Thymus (tissue), 14 donors: ENCODE results near the gene UFSP1. TPM values are rescaled to one million over a fixed set of nuclear protein-coding genes. Genes with fewer than 3 reads are reported as not detected.
"Not testable (repeated sequence)": the region's sequence is repeated elsewhere in the genome, so short reads cannot be mapped to it uniquely, and the experiment has no call there.

ENCODE experiments used
- DNase-seq, 9 donors: peaks; one replicate each; pipeline ENCODE4 v3.0.0-alpha.2; 2013; ENCODE audit warnings: low spot score in 9 of 9, low read depth in 6 of 9, missing footprints in 1 of 9
- H3K27ac ChIP-seq, 2 donors: one replicate each; pipeline ENCODE4 v1.5.1; 2013; ENCODE audit warnings: control low read depth in 1 of 2, low read depth in 1 of 2, low read length in 1 of 2, mild to moderate bottlenecking in 1 of 2, moderate library complexity in 1 of 2
- H3K27me3 ChIP-seq, 2 donors: one replicate each; pipeline ENCODE4 v1.5.1; 2013; ENCODE audit warnings: low read length in 1 of 2; ENCODE audit not compliant: control insufficient read depth in 2 of 2, insufficient read depth in 1 of 2
- H3K36me3 ChIP-seq, 2 donors: one replicate each; pipeline ENCODE4 v1.5.1; 2013; ENCODE audit warnings: low read length in 1 of 2, mild to moderate bottlenecking in 1 of 2, moderate library complexity in 1 of 2; ENCODE audit not compliant: control insufficient read depth in 2 of 2, insufficient read depth in 2 of 2
- H3K4me1 ChIP-seq, 2 donors: one replicate each; pipeline ENCODE4 v1.5.1; 2013; ENCODE audit warnings: low read length in 2 of 2; ENCODE audit not compliant: control insufficient read depth in 2 of 2, insufficient read depth in 2 of 2
- H3K4me3 ChIP-seq, 2 donors: one replicate each; pipeline ENCODE4 v1.5.1; 2013; ENCODE audit warnings: low read length in 2 of 2, control low read depth in 1 of 2, mild to moderate bottlenecking in 1 of 2
- H3K9me3 ChIP-seq, 2 donors: one replicate each; pipeline ENCODE4 v1.5.1; 2013; ENCODE audit warnings: low read length in 1 of 2, mild to moderate bottlenecking in 1 of 2; ENCODE audit not compliant: control insufficient read depth in 2 of 2, insufficient read depth in 1 of 2
- WGBS: extraction: QIAGEN DNeasy Blood & Tissue Kit; methylation state at CpG from one replicate; pipeline ENCODE4 v1.1.7; 2013; 5-methylcytosine and 5-hydroxymethylcytosine counted together
- long read RNA-seq, 10 donors: transcript quantifications; one replicate each; lab custom pipeline, GENCODE V29; 2026
- polyA plus RNA-seq: library from polyadenylated mRNA; stranded (reverse); fragments of 200-250 nt; gene quantifications from one replicate; pipeline ENCODE4 v1.2.3, GENCODE V29; 2013
- total RNA-seq: library from RNA; stranded (reverse); fragments of 120-200 nt; gene quantifications from one replicate; pipeline ENCODE4 v1.2.4, GENCODE V29; 2013
- donor health status: healthy.

The UFSP1 gene
- total RNA-seq (2.7 TPM), polyA plus RNA-seq (3.6 TPM)
- long read RNA-seq, donor 1: 0 reads
- long read RNA-seq, donor 2: 0 reads
- long read RNA-seq, donor 3, partial matches to known transcripts: 0 of 4 reads
- long read RNA-seq, donor 3, other reads (novel, unspliced or antisense): 0 of 4 reads
- long read RNA-seq, donor 4, partial matches to known transcripts: 0 of 2 reads
- long read RNA-seq, donor 4, other reads (novel, unspliced or antisense): 0 of 2 reads
- long read RNA-seq, donor 5, partial matches to known transcripts: 0 of 3 reads
- long read RNA-seq, donor 5, other reads (novel, unspliced or antisense): 0 of 3 reads
- long read RNA-seq, donor 6, partial matches to known transcripts: 0 of 3 reads
- long read RNA-seq, donor 6, other reads (novel, unspliced or antisense): 0 of 3 reads
- long read RNA-seq, donor 7, partial matches to known transcripts: 0 of 2 reads
- long read RNA-seq, donor 7, other reads (novel, unspliced or antisense): 0 of 2 reads
- long read RNA-seq, donor 8: 0 reads
- long read RNA-seq, donor 9, partial matches to known transcripts: 0 of 2 reads
- long read RNA-seq, donor 9, other reads (novel, unspliced or antisense): 0 of 2 reads
- long read RNA-seq, donor 10, partial matches to known transcripts: 0 of 1 reads
- long read RNA-seq, donor 10, other reads (novel, unspliced or antisense): 0 of 1 reads

GRCh38 chr7:100888988-100889750 is at the start of gene UFSP1:
Gene UFSP1, minus strand, starts transcription at chr7:100889715. Its CDS starts 444 bp downstream, at chr7:100889271.
- Histone ChIP-seq H3K27ac (peak within 1 kb of the TSS; percentile 53 to 79), H3K36me3 (peaks cover 42 to 47% of the 10 kb centered on the region in 2 donors), H3K27me3 (peaks cover 34 to 45% of the 10 kb centered on the region in 2 donors), H3K4me1 (peaks cover 12 to 44% of the 10 kb centered on the region in 2 donors), H3K4me3 (peak within 1 kb of the TSS; percentile 62 to 66), H3K9me3 (peaks cover 0 to 10% of the 10 kb centered on the region in 2 donors)
- DNase-seq: peak in 1 of 9 donors; percentile 49
- WGBS: 9% methylated on average over 73 of the region's 73 CpGs

GRCh38 chr7:100936167-100936566 is 46.7 kb upstream of the UFSP1 start:
- 95% methylated on average over 7 of the region's 7 CpGs for WGBS
- H3K27ac ChIP-seq, H3K36me3 ChIP-seq, H3K27me3 ChIP-seq, H3K9me3 ChIP-seq, DNase-seq, H3K4me1 ChIP-seq, H3K4me3 ChIP-seq: not testable (repeated sequence)

DNA sequence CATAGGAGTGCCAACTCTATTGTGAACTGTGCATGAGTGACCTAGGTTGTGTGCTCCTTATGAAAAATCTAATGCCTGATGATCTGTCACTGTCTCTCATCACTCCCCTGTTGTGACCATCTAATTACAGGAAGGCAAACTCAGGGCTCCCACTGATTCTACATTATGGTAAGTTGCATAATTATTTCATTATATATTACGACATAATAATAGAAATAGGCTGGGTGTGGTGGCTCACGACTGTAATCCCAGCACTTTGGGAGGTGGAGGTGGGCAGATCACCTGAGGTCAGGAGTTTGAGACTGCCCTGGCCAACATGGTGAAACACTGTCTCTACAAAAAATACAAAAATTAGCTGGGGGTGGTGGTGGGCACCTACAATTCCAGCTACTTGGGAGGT is 45.9 kb upstream of the UFSP1 start:
- H3K9me3 ChIP-seq, H3K4me1 ChIP-seq, H3K4me3 ChIP-seq, H3K27ac ChIP-seq, H3K27me3 ChIP-seq, H3K36me3 ChIP-seq, DNase-seq: not testable (repeated sequence)
- 95% methylated on average over 2 of the region's 2 CpGs for WGBS

DNA sequence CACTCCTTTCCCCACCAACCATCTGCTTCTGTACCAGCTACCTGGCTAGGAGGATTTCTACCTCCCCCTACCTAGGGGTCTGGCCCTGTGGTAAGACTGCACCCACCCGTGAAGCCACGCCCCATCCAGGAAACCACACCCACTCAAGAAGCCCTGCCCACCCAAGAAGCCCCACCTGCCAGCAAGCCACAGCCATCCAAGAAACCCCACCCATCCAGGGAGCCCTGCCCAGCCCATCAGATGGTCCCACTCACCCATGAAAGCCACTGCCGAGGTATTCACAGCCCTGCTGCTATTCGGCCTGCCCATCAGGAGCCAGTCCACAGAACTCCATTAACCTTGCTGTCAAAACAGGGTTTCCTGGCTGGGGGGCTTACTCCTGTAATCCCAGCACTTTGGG is 44.2 kb upstream of the UFSP1 start:
- H3K36me3 ChIP-seq: no peaks in the 10 kb centered on the region
- 65% methylated on average over 4 of the region's 4 CpGs for WGBS
- no peak overlapping the region for H3K4me3 ChIP-seq
- H3K27me3 ChIP-seq: peaks cover 0 to 3% of the 10 kb centered on the region in 2 donors
- peaks cover 0 to 2% of the 10 kb centered on the region in 2 donors for H3K4me1 ChIP-seq
- no peak overlapping the region for H3K27ac ChIP-seq
- no peak for DNase-seq
- H3K9me3 ChIP-seq: no peaks in the 10 kb centered on the region

DNA sequence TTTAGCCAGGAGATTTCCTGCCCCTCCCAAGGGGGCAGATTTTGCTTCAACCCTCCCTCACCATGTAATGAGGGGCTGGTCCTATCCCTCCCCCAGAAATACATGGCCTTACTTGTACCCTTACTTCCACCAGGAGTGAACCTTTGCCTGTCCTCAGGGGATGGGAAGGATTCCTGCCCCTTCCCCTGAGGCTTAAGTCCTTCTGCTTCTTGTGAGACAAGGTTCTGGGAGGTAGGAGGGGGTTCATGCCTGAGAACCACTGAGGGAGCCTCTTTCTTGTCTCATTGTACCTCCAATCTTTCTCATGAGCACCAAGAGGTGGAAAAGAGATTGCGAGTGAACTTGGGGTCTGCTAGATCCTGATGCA is 40.3 kb upstream of the UFSP1 start:
- no peaks in the 10 kb centered on the region for H3K36me3 ChIP-seq
- 94% methylated on average over 1 of the region's 1 CpG for WGBS
- no peak for DNase-seq
- H3K9me3 ChIP-seq: no peaks in the 10 kb centered on the region
- H3K4me1 ChIP-seq: peaks cover 0 to 2% of the 10 kb centered on the region in 2 donors
- H3K4me3 ChIP-seq: no peak overlapping the region
- H3K27me3 ChIP-seq: peaks cover 0 to 3% of the 10 kb centered on the region in 2 donors
- peak overlapping the region; percentile 53 to 70 for H3K27ac ChIP-seq

DNA sequence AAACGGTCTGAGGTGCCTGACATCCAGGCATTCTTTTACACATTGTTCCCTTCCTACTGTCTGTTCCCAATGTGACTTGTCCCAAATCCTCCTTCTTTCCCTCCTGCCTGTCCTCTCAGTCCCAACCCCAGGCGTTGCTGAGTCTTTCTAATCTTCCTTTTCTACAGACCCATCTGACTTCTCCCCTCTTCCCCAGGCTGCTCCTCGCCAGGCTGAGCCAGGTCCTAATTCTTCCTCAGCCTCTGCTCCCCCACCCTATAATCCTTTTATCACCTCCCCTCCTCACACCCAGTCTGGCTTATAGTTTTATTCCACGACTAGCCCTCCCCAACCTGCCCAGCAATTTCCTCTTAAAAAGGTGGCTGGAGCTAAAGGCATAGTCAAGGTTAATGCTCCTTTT is 34.1 kb upstream of the UFSP1 start:
- H3K27me3 ChIP-seq, H3K4me3 ChIP-seq, H3K36me3 ChIP-seq, H3K9me3 ChIP-seq, DNase-seq, H3K27ac ChIP-seq: not testable (repeated sequence)
- WGBS: 68% methylated on average over 4 of the region's 4 CpGs
- H3K4me1 ChIP-seq: peaks cover 19 to 27% of the 10 kb centered on the region in 2 donors

DNA sequence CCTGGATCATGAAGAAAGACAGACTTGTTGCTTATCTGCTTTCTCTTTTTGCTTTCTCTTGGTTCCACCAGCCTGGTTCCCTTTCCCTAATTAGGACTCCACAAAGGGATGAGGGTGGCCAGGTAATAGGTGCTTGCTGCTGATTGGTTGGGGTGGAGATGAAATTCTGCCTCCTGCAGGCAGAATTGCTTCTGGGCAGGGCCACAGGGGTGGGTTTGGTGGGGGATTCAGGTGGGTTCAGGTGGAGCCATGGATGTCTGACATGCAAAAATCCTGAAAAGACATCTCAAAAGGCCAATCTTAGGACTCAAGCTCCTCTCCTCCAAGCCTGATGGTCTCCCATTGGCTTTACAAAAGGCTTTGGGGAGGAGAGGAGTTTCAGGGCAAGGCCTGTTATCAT is 31.5 kb upstream of the UFSP1 start:
- peaks cover 21 to 27% of the 10 kb centered on the region in 2 donors for H3K4me1 ChIP-seq
- H3K36me3 ChIP-seq: no peaks in the 10 kb centered on the region
- peak overlapping the region; percentile 40 to 92 for H3K27ac ChIP-seq
- no peak for DNase-seq
- H3K27me3 ChIP-seq: no peaks in the 10 kb centered on the region
- H3K4me3 ChIP-seq: no peak overlapping the region
- H3K9me3 ChIP-seq: no peaks in the 10 kb centered on the region

- peak in 1 of 9 donors; percentile 41 for DNase-seq
- 86% methylated on average over 9 of the region's 9 CpGs for WGBS
- peaks cover 21 to 27% of the 10 kb centered on the region in 2 donors for H3K4me1 ChIP-seq
- H3K36me3 ChIP-seq, H3K4me3 ChIP-seq, H3K9me3 ChIP-seq, H3K27me3 ChIP-seq: not testable (repeated sequence)
- peak overlapping the region; percentile 78 to 92 for H3K27ac ChIP-seq
These were observed 30.4 kb upstream of the UFSP1 start for GRCh38 chr7:100919779-100920437.
